Measurements from ENCODE around the gene TFAP2E.

The TFAP2E gene

DNA sequence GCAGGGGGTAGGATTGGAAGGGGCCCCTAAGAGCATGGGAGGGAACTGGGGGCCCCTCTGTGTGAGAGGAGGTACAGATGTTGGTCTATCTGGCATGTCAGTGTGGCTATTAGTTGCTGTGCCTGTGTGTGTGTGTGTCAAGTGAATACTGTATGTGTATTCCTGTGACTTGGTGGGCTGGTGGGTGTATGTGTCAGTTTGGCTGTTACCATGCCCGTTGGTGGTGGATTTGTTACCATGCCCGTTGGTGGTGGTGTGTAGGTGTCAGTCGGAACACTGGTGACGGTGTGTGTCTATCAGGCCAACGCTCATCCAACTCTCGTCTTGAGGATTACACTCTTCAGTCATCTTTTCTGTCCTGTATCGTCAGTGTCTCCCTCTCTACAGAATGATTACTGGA, 22.6 kb downstream of the TFAP2E start:
- TF ChIP-seq, protein P1, sequence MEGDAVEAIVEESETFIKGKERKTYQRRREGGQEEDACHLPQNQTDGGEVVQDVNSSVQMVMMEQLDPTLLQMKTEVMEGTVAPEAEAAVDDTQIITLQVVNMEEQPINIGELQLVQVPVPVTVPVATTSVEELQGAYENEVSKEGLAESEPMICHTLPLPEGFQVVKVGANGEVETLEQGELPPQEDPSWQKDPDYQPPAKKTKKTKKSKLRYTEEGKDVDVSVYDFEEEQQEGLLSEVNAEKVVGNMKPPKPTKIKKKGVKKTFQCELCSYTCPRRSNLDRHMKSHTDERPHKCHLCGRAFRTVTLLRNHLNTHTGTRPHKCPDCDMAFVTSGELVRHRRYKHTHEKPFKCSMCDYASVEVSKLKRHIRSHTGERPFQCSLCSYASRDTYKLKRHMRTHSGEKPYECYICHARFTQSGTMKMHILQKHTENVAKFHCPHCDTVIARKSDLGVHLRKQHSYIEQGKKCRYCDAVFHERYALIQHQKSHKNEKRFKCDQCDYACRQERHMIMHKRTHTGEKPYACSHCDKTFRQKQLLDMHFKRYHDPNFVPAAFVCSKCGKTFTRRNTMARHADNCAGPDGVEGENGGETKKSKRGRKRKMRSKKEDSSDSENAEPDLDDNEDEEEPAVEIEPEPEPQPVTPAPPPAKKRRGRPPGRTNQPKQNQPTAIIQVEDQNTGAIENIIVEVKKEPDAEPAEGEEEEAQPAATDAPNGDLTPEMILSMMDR (IDR thresholded peaks at IDR 0.05; ENCODE audit: insufficient read depth, low read depth, low read length, missing control alignments): no peak
- no peak for DNase-seq (ENCODE audit: low read depth)
- no peak overlapping the region for H3K4me3 ChIP-seq (ENCODE audit: low read length)

DNA sequence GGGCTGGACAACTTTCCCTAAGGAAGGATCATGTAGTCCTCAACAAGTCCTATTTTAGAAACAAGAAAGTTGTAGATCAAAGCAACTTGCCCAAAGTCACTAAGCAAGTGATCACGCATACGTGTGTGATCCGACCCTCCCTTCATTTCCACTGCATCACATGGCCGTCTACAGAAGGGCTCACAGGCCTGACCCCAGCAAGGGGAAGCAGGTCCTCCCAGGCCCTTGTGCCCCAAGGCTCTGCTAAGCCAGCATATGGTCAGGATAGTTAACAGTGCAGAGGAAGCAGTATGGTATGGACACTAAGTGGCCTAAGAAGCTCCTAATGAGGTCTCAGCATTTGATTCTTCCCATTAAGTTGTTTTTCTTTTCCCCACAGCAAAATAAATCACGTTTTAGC, 24.8 kb downstream of the TFAP2E start:
- TF ChIP-seq, protein P1 (IDR thresholded peaks at IDR 0.05; ENCODE audit: insufficient read depth, low read depth, low read length, missing control alignments): no peak
- no peak overlapping the region for H3K4me3 ChIP-seq (ENCODE audit: low read length)

DNA sequence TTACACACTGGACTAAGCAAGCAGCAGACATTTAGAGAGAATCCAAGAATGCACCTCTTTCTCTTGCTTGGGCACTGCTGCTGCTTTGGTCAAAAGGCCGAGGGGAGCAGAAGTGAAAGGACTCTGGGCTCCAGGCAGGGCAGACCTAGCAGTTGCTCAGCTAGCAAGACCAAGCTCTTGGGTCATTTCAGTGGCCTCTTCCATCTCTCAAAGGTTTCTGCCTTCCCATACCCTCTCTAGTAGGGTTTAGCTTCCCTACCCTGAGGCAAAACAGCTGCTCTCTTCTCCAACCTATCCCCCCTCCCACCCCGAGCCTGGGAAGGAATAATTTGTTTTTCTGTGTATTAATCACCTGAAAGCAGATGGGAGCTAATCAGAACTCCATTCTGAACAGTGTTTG, 25.8 kb downstream of the TFAP2E start:
- TF ChIP-seq, protein P1 (IDR thresholded peaks at IDR 0.05; ENCODE audit: insufficient read depth, low read depth, low read length, missing control alignments): no peak
- DNase-seq (ENCODE audit: low read depth): no peak
- no peak overlapping the region for H3K4me3 ChIP-seq (ENCODE audit: low read length)

More for the DNA sequence above, 24.8 kb downstream of the TFAP2E start:
- DNase-seq (ENCODE audit: low read depth): no peak

DNA sequence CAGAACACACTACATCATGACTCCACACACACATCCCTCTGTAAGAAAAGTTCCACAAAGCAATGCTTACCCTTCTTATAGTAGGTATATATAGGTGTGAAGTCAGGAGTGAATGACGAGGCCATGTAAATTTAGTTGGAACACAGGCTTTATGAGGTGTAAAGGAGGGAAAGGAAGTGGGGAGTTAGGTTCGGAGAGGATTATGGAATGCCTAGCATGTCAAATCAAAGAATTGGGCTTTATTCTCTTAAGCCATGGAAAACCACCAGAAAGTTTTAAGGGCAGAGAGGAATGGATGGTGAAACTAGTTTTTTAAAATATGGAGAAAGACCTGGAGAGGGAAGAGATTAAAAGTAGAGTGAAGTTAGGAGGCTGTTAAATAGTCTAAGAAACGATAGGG, 26.3 kb downstream of the TFAP2E start:
- TF ChIP-seq, protein P1 (IDR thresholded peaks at IDR 0.05; ENCODE audit: insufficient read depth, low read depth, low read length, missing control alignments): no peak
- no peak overlapping the region for H3K4me3 ChIP-seq (ENCODE audit: low read length)
- DNase-seq (ENCODE audit: low read depth): no peak

DNA sequence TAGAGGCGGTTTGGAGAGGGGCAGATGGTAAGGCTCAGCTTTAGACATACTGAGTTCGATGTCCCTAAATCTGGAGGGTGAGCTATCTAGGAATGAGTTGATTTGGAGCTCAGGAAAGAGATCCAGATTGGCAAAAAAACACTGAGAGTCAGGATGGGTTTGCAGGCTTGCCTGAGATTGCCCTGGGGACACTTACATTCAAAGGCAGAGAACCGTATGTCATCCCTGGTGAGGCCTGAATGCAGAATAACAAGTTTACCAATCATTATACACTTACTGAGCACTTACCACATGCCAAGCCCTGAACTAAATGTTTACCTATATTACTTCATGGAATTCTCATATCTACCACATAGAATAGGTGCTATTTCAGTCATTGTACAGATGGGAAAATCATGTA, 27.5 kb downstream of the TFAP2E start:
- peak; percentile 46 for DNase-seq (ENCODE audit: low read depth)
- TF ChIP-seq, protein P1 (IDR thresholded peaks at IDR 0.05; ENCODE audit: insufficient read depth, low read depth, low read length, missing control alignments): no peak
- no peak overlapping the region for H3K4me3 ChIP-seq (ENCODE audit: low read length)

DNA sequence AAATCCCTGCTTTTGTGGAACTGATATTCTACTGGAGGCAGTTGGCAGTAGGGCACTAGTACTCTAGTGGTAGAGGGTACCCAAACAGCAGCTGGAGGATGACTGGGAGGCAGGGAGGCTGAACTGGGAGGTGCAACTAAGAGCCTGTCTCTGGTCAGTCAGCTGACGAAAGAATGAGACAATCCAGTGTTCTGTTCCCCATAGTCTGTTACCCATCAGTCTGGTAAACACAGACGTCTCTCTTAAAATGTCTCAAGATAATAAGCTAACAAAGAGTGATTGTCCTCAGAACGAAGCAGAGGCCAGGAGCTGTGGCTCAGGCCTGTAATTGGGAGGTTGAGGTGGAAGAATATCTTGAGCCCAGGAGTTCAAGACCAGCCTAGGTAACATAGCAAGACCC, 30.4 kb downstream of the TFAP2E start:
- no peak for DNase-seq (ENCODE audit: low read depth)
- H3K4me3 ChIP-seq (ENCODE audit: low read length): no peak overlapping the region
- TF ChIP-seq, protein P1 (IDR thresholded peaks at IDR 0.05; ENCODE audit: insufficient read depth, low read depth, low read length, missing control alignments): no peak

DNA sequence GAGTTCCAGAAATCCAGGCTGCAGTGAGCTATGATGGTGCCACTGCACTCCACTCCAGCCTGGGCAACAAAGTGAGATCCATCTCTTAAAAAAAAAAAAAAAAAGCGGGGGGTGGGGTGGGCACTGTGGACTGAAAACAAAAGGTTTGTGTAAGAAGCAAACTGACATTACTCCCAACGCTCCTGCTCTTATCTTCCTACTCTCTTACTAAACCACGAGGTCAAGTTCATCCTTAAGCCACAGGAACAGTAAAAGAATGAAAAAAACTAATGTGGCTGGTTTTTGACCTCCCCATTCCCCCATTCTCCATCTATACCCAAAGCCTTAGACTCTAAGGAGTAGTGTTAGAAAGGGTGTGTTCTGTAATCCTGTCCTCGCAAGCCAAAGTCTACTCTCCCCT, 30.8 kb downstream of the TFAP2E start:
- DNase-seq (ENCODE audit: low read depth): no peak
- H3K4me3 ChIP-seq (ENCODE audit: low read length): no peak overlapping the region
- TF ChIP-seq, protein P1 (IDR thresholded peaks at IDR 0.05; ENCODE audit: insufficient read depth, low read depth, low read length, missing control alignments): no peak
